ENCODE results near the gene PLK1.

Gene PLK1

DNA sequence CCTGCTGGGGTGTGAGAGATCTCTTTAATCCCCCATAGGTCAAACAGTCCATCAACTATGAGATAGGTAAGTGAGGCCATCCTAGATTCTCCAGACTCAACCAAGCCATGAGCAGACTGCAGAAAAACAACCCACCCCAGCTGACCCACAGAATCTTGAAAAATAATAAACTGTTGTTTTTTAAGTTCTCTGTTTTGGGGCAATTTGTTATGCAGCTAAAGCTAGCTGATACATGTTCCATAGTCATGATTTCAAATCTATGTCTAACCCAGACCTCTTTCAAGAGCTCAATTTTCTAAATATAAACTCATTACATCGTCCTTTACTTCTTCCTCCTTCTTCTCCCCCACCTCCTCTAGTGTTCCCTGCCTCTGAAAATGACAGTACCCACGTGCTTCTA, 24.3 kb downstream of the PLK1 start:
- no peak for DNase-seq (ENCODE audit: low spot score)
- TF ChIP-seq, protein P1, sequence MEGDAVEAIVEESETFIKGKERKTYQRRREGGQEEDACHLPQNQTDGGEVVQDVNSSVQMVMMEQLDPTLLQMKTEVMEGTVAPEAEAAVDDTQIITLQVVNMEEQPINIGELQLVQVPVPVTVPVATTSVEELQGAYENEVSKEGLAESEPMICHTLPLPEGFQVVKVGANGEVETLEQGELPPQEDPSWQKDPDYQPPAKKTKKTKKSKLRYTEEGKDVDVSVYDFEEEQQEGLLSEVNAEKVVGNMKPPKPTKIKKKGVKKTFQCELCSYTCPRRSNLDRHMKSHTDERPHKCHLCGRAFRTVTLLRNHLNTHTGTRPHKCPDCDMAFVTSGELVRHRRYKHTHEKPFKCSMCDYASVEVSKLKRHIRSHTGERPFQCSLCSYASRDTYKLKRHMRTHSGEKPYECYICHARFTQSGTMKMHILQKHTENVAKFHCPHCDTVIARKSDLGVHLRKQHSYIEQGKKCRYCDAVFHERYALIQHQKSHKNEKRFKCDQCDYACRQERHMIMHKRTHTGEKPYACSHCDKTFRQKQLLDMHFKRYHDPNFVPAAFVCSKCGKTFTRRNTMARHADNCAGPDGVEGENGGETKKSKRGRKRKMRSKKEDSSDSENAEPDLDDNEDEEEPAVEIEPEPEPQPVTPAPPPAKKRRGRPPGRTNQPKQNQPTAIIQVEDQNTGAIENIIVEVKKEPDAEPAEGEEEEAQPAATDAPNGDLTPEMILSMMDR (IDR thresholded peaks at IDR 0.05; ENCODE audit: extremely low read depth, missing control alignments) = no peak

DNA sequence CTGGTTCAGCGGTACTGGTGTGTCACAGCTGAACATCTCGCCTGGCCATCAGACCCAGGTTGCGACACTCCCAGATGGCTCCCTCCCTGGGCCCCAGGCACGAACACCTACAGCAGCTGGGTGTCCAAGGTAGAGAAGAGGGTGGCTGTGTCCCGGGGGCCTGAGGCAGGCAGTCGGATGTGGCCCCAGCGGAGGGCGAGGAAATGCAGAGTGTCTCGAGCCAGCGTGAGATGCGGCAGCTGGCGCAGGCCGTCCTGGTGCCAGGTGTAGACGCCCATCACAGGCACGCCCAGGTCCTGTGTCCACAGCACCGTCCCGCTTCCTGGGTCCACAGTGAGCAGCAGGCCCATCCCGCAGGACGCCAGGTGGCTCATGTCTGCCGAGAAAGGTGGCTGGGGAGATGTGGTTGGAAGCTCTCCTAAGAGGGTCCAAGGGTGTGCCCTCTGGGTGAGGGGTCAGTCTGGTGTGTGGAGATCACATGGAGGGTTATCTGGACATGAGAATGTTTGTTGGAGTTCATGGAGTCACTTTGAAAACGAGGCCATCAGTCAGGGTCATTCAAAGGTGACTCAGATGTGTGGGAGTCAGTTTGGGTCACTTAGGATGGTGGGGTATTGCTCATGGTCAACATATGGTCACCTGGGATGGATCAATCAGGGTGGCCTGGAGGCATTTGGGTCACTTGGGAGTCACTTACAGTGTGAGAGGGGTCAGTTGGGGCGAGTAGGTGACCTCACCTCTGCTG, 26.3 kb downstream of the PLK1 start:
- no peak for DNase-seq (ENCODE audit: low spot score)
- TF ChIP-seq, protein P1 (IDR thresholded peaks at IDR 0.05; ENCODE audit: extremely low read depth, missing control alignments) = no peak

DNA sequence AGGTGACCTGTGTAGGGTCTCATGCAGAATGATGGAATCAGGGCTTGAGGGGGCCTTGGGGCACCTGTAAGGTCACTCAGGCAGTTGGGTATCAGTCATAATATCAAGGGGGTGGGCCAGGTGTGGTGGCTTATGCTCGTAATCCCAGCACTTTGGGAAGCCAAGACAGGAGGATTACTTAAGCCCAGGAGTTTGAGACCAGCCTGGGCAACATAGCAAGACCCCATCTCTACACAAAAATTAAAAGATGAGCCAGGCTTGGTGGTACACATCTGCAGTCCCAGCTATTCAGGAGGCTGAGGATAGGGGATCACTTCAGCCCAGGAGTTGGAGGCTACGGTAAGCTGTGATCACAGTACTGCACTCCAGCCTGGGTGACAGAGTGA, 26.8 kb downstream of the PLK1 start:
- DNase-seq (ENCODE audit: low spot score) = no peak
- TF ChIP-seq, protein P1 (IDR thresholded peaks at IDR 0.05; ENCODE audit: extremely low read depth, missing control alignments) = no peak

DNA sequence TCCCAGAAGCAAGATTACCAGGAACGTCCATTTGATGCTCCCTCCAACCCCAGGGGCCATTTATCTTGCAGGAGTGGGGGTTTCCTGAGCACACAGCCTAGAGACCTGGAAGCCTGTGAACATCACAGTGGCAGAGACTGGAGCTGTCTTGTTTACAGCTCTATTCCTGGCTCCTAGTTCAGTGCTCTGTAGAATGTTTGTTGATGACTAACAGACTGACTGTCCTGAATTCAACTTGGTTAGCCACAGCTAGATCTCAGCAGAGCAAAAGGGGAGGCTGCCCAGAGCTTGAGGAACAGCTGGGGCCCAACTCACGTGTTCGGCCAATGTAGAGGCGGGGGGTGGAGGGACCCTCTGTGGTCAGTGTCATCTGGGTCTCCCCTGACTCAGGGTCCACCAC, 27.8 kb downstream of the PLK1 start:
- TF ChIP-seq, protein P1 (IDR thresholded peaks at IDR 0.05; ENCODE audit: extremely low read depth, missing control alignments) = no peak
- DNase-seq (ENCODE audit: low spot score) = no peak

DNA sequence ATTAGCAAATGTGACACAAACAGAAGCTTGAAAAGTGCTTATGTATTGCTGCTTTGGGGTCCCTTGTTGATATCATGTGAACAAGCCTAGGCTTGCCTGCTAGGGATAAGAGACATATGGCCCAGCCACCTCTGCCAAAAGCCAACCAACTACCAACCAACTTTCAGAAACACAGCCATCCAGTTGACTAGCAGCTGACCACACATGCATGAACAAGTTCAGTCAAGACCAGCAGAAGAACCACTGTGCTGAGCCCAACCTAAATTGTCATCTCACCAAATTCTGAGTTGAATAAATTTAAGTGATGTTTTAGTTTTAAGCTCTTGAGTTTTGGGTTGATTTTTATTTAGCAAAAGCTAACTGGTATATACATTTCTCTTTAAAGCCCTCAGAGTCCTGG, 30.8 kb downstream of the PLK1 start:
- TF ChIP-seq, protein P1 (IDR thresholded peaks at IDR 0.05; ENCODE audit: extremely low read depth, missing control alignments) = no peak
- no peak for DNase-seq (ENCODE audit: low spot score)

DNA sequence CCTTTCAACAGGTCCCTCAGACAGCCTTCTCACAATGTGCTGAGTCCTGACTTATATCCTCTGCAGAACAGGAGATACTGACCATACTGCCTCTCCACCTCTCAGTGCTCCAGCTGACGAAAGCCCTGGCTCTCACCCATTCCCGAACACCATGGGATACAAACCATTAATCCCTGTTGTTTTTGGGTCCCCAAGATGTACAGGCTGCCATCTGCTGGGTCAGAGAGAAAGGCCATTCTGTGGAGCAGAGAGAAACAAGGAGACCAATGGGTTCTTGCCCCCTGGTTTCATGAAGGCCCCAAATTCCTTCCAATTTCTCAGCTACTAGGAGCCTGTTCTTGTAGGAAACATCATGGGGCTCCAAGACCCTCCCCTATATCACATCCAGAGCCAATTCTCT, 31.3 kb downstream of the PLK1 start:
- TF ChIP-seq, protein P1 (IDR thresholded peaks at IDR 0.05; ENCODE audit: extremely low read depth, missing control alignments) = no peak
- no peak for DNase-seq (ENCODE audit: low spot score)

DNA sequence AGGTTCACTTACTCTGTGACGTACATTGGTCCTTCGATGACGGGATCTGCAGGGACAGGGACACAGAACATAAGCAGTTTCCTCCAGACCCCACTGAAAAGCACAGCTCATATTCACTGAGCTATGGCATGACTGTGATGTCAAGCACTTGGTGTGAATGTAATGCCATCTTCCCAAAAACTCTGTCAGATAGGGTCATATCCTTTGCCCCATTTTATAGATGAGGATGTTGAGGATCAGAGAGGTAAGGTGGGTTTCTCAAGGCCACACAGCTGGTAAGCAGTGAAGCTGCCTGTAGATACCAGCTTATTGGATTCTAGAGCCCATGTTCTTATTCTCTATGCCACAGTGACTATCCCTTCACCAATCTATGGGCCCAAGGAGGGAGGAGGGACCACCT, 31.8 kb downstream of the PLK1 start:
- DNase-seq (ENCODE audit: low spot score) = no peak
- TF ChIP-seq, protein P1 (IDR thresholded peaks at IDR 0.05; ENCODE audit: extremely low read depth, missing control alignments) = no peak

Data from GM20000 (cell line).